Measurements from ENCODE around the gene WFDC8.

The WFDC8 gene

GRCh38 chr20:45547206-45547770 is 31.8 kb downstream of the WFDC8 start, which contains the start of gene EPPIN:
Gene EPPIN, minus strand, starts transcription at chr20:45547401. Its CDS starts 44 bp downstream, at chr20:45547357.
- no peak for DNase-seq

- no peak for DNase-seq
These were observed 33.2 kb downstream of the WFDC8 start for GRCh38 chr20:45545754-45546453.

GRCh38 chr20:45545351-45545750 is 33.7 kb downstream of the WFDC8 start:
- no peak for DNase-seq

GRCh38 chr20:45539382-45539781 is 39.7 kb downstream of the WFDC8 start, which contains the start of gene WFDC6:
Gene WFDC6, minus strand, starts transcription at chr20:45539482. Its CDS starts 75 bp downstream, at chr20:45539407.
- DNase-seq = no peak

GRCh38 chr20:45538209-45538799 is 40.8 kb downstream of the WFDC8 start:
- DNase-seq = no peak

GRCh38 chr20:45527294-45527693 is 51.8 kb downstream of the WFDC8 start:
- DNase-seq = no peak

GRCh38 chr20:45523821-45524220 is 55.3 kb downstream of the WFDC8 start:
- DNase-seq = no peak

- DNase-seq = no peak
These were observed 60.8 kb downstream of the WFDC8 start for GRCh38 chr20:45518282-45518681.

GRCh38 chr20:45515147-45515913 is 63.8 kb downstream of the WFDC8 start, which contains the start of gene SPINT3:
Gene SPINT3, minus strand, starts transcription at chr20:45515622. Its CDS starts 14 bp downstream, at chr20:45515608.
- no peak for DNase-seq

- no peak for DNase-seq
These were observed 68.7 kb downstream of the WFDC8 start for GRCh38 chr20:45510242-45510862.

- DNase-seq = no peak
These were observed 70.0 kb downstream of the WFDC8 start for GRCh38 chr20:45509091-45509490.

- no peak for DNase-seq
These were observed 70.8 kb downstream of the WFDC8 start for GRCh38 chr20:45508068-45508886.

- no peak for DNase-seq
These were observed 71.9 kb downstream of the WFDC8 start for GRCh38 chr20:45507011-45507820.

- no peak for DNase-seq
These were observed 72.7 kb downstream of the WFDC8 start for GRCh38 chr20:45506398-45506797.

GRCh38 chr20:45503403-45503802 is 75.7 kb downstream of the WFDC8 start:
- no peak for DNase-seq

GRCh38 chr20:45502561-45502960 is 76.5 kb downstream of the WFDC8 start:
- no peak for DNase-seq

All from hematopoietic multipotent progenitor cell treated with erythropoietin and hydrocortisone succinate and interleukin-3 and kit ligand, for 8 days (in vitro differentiated cells).